Right forelimb (tissue), 1 donor: ENCODE data around the gene FAH.
"Not testable (repeated sequence)": the region's sequence is repeated elsewhere in the genome, so short reads cannot be mapped to it uniquely, and the experiment has no call there.

Experiments used
- DNase-seq: peaks from one replicate; pipeline ENCODE4 v3.0.0-alpha.2; 2018

The FAH gene

GRCh38 chr15:80152180-80152895, 461 bp upstream of the FAH start:
- DNase-seq: peak; percentile 97

GRCh38 chr15:80153900-80154299, 1.1 kb downstream of the FAH start:
- DNase-seq: no peak

- no peak for DNase-seq
Observed at GRCh38 chr15:80154336-80154735, 1.5 kb downstream of the FAH start.

GRCh38 chr15:80155001-80155377, 2.2 kb downstream of the FAH start:
- no peak for DNase-seq

GRCh38 chr15:80155378-80156175, 2.8 kb downstream of the FAH start:
- not testable (repeated sequence) for DNase-seq

GRCh38 chr15:80156176-80156720, 3.4 kb downstream of the FAH start:
- DNase-seq: no peak

GRCh38 chr15:80157215-80157614, 4.4 kb downstream of the FAH start:
- DNase-seq: no peak

- DNase-seq: no peak
Observed at GRCh38 chr15:80159301-80159700, 6.5 kb downstream of the FAH start.

GRCh38 chr15:80159811-80160569, 7.2 kb downstream of the FAH start:
- DNase-seq: no peak

- DNase-seq: no peak
Observed at GRCh38 chr15:80160570-80161156, 7.9 kb downstream of the FAH start.

GRCh38 chr15:80161468-80162016, 8.7 kb downstream of the FAH start:
- DNase-seq: no peak

GRCh38 chr15:80162059-80162554, 9.3 kb downstream of the FAH start:
- DNase-seq: no peak

GRCh38 chr15:80163217-80163616, 10.4 kb downstream of the FAH start:
- no peak for DNase-seq

GRCh38 chr15:80163897-80164296, 11.1 kb downstream of the FAH start:
- no peak for DNase-seq

- DNase-seq: no peak
Observed at GRCh38 chr15:80167936-80168335, 15.1 kb downstream of the FAH start.

- DNase-seq: no peak
Observed at GRCh38 chr15:80168421-80168820, 15.6 kb downstream of the FAH start.

- no peak for DNase-seq
Observed at GRCh38 chr15:80169768-80170357, 17.1 kb downstream of the FAH start.

- peak; percentile 11 for DNase-seq
Observed at GRCh38 chr15:80170596-80170995, 17.8 kb downstream of the FAH start.

- DNase-seq: peak; percentile 22
Observed at GRCh38 chr15:80171787-80172186, 19.0 kb downstream of the FAH start.

- no peak for DNase-seq
Observed at GRCh38 chr15:80172401-80172800, 19.6 kb downstream of the FAH start.

- peak; percentile 64 for DNase-seq
Observed at GRCh38 chr15:80173022-80173759, 20.4 kb downstream of the FAH start.
